ENCODE measurements around the gene RGS12. TPM values are rescaled to one million over a fixed set of nuclear protein-coding genes. Genes with fewer than 3 reads are reported as not detected.

Gene RGS12
- total RNA-seq, 1 donor from 2014 or later, result 3.1 TPM

DNA sequence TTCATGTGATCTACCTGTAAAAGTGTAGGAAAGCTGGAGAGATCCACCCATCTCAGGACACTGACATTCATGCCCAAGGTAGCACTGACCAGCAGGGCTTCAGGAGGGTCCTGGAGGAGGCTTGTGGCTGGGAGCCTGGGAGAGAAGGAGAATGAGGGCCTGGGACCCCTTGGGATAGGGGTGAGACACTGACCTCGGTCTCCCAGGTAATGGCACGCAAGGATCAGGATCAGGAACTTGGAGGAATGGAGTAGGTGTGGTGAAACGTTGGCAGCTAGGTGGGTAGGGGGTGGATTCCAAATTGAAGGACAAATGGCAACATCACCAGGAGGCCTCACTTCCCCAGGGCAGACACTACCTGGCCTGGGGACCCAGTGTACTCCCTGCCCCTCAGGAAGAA lies 12.4 kb upstream of the RGS12 start:
- no peaks in the 10 kb centered on the region for H3K9me3 Mint-ChIP-seq
- no peak overlapping the region for H3K27ac Mint-ChIP-seq
- peaks cover 13% of the 10 kb centered on the region for H3K27me3 Mint-ChIP-seq (ENCODE audit: insufficient read depth)
- no peak for DNase-seq (ENCODE audit: low spot score)
- no peaks in the 10 kb centered on the region for H3K4me1 Mint-ChIP-seq (ENCODE audit: low read depth)
- intact Hi-C loops (cut with micrococcal nuclease), result no loop called here
- no peaks in the 10 kb centered on the region for H3K36me3 Mint-ChIP-seq (ENCODE audit: low read depth)
- H3K4me3 Mint-ChIP-seq, result no peak overlapping the region

DNA sequence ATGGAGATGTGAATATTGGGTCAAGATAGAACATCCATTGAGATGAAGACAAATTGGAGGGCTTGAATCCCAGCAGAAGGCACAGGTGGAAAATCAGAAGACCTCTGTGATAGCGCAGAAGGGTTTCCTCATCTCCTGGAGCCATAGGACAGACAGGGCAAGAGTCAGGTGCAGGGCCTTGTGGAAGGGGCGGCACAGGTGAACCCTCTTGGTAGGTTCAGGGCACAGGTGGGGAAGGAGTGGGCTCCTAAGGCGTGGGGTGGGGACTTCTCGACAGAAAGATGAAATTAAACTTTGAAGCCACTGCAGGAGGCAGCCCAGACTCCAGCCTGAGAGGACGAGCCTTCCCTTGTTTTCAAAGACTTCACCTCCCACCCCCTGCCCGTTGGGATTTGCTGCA lies 9.3 kb upstream of the RGS12 start:
- Mint-ChIP-seq H3K9me3 (no peaks in the 10 kb centered on the region), H3K27me3 (ENCODE audit: insufficient read depth) (peaks cover 13% of the 10 kb centered on the region), H3K36me3 (ENCODE audit: low read depth) (no peaks in the 10 kb centered on the region), H3K4me1 (ENCODE audit: low read depth) (no peaks in the 10 kb centered on the region), H3K4me3 (no peak overlapping the region), H3K27ac (no peak overlapping the region)
- intact Hi-C loops (cut with micrococcal nuclease), result no loop called here
- no peak for DNase-seq (ENCODE audit: low spot score)

DNA sequence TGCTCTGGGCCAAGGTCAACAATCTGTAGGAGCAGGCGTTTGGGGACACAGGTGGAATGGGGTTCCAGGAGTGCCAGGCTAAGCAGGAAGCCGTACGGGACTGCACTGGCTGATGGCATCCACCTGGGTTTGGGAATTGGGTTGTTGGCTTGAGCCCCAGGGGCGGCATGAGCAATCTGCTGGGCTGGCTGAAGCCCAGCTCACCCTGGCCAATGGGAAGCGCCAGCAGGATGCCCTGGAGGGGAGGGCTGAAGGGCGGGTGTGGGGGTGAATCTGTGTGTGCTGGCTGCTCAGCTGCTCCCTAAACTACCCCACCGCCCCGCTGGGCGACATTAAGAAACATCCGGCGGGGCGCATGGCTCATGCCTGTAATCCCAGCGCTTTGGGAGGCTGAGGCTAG lies 8.9 kb upstream of the RGS12 start:
- Mint-ChIP-seq H3K36me3 (ENCODE audit: low read depth) (no peaks in the 10 kb centered on the region), H3K9me3 (no peaks in the 10 kb centered on the region), H3K27ac (no peak overlapping the region), H3K4me1 (ENCODE audit: low read depth) (no peaks in the 10 kb centered on the region), H3K4me3 (no peak overlapping the region), H3K27me3 (ENCODE audit: insufficient read depth) (peaks cover 13% of the 10 kb centered on the region)
- no peak for DNase-seq (ENCODE audit: low spot score)
- intact Hi-C loops (cut with micrococcal nuclease), result no loop called here

DNA sequence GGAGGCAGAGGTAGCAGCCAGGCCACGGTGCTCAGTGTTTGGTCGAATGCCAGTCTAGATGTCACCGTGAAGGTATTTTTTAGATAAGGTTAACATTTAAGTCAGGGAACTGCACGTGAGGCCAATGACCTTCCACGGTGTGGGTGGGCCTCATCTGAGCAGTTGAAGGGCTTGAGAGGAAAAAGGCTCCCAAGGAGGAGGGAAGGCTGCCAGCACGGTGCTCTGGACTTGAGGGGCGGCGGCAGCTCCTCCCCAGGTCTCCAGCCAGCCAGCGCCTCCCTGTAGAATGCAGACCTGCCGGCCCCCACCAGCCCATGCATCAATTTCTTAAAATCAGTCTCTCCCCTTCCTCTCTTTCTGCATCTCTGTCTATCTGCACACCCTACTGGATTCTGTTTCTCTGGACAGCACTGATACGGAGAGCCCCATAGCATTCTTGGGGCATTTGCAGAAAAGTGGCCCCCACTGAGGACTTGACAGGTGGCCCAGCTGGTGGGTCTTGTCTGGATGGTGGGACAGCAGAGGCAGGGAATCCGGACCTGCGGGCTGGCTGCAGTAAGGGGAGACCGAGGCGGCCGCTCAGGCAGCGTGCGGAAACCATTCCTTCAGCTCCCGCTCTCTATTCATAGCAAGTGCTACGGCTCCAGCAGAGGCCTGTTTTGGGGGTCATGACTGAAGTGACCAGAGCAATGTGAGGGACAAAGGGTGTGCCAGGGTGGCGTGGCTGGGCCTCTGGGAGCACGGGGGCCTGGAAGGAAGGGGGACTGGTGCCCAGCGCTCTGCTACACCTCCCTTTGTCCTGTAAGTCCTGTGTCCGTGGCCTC lies 7.9 kb upstream of the RGS12 start:
- DNase-seq (ENCODE audit: low spot score), result no peak
- H3K27ac Mint-ChIP-seq, result no peak overlapping the region
- H3K27me3 Mint-ChIP-seq (ENCODE audit: insufficient read depth), result peaks cover 18% of the 10 kb centered on the region
- intact Hi-C loops (cut with micrococcal nuclease), result no loop called here
- H3K9me3 Mint-ChIP-seq, result no peaks in the 10 kb centered on the region
- no peaks in the 10 kb centered on the region for H3K36me3 Mint-ChIP-seq (ENCODE audit: low read depth)
- H3K4me3 Mint-ChIP-seq, result no peak overlapping the region
- H3K4me1 Mint-ChIP-seq (ENCODE audit: low read depth), result no peaks in the 10 kb centered on the region

DNA sequence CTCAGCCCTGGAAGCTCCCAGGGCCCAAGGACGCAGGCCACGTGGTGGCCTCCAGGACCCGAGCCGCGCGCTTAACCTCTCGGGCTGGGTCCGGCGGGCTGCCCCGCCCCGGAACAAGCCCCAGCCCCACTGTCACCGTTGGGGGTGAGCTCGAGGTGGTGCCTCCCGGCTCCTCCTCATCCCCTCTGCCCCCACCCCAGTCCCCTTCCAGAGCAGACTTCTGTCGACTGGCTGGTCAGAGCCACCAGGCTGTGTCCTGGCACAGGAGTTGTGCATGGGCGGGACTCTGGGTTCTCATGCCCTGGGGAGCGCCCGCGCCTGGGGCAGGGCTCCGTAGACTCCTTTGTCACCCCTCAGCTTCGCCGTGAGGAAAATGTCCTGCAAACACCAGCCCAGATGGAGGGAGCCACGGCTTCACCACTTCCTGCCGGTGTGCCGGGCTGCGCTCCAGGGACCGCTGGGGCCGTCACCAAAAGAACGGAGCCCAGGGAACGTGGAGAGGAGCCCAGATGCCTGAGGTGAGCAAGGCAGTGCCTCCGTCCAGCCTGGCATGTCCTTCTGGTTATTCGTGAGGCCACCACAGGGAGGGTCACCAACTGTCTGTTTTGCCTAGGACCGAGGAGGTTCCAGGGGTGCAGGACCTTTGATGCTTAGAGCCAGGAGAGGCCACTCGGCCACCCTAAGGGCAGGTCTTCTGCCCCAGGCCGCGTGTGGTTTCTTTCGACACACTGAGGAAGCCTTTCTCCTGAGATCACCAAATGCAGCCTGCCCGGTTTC lies 7.1 kb upstream of the RGS12 start:
- DNase-seq (ENCODE audit: low spot score), result no peak
- H3K27ac Mint-ChIP-seq, result no peak overlapping the region
- intact Hi-C loops (cut with micrococcal nuclease), result no loop called here
- H3K4me1 Mint-ChIP-seq (ENCODE audit: low read depth), result no peaks in the 10 kb centered on the region
- H3K27me3 Mint-ChIP-seq (ENCODE audit: insufficient read depth), result peaks cover 26% of the 10 kb centered on the region
- H3K9me3 Mint-ChIP-seq, result no peaks in the 10 kb centered on the region
- H3K36me3 Mint-ChIP-seq (ENCODE audit: low read depth), result no peaks in the 10 kb centered on the region
- H3K4me3 Mint-ChIP-seq, result no peak overlapping the region

DNA sequence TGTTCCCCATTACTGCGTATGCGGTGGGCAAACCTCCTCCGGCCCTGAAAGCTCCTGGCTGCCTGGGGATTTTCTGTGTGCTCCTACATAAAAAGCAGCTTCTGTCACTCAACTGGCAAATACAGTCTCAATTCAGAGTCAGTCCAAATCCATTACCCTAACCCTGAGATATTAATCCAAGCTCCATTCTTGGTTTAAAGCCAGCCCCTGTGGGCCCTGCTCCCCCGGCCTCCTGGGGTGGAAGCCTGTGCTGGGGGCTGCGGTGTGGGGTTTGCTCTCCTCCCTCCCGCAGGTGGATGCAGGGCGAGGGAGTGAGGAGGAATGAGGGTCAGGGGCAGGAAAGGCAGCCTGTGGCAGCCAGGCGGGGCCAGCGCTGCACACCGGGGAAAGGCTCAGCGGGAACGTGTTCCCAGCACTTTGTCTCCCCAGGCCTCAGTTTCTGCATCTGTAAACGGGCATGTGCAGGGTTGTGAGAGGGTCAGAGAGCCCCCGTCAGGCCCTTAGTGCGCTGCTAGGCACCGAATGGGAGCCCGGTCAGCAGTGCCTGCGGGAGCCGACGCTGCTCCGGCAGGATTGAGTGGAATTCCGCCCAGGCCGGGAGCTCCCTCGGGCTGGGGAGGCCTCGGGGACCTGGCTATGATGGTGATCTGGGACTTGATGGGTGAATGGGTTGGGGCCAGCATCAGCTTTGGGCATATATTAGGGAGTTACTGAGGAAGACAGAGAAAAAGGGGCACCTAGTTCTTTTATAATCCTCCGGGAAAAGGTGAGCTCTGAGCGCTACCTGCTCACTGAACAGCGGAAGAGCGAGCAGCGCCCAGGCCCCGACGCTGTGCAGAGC lies 6.3 kb upstream of the RGS12 start:
- Mint-ChIP-seq H3K9me3 (no peaks in the 10 kb centered on the region), H3K4me1 (ENCODE audit: low read depth) (peaks cover 2% of the 10 kb centered on the region), H3K4me3 (no peak overlapping the region), H3K27ac (no peak overlapping the region), H3K27me3 (ENCODE audit: insufficient read depth) (peaks cover 30% of the 10 kb centered on the region), H3K36me3 (ENCODE audit: low read depth) (no peaks in the 10 kb centered on the region)
- intact Hi-C loops (cut with micrococcal nuclease), result no loop called here
- DNase-seq (ENCODE audit: low spot score), result no peak

DNA sequence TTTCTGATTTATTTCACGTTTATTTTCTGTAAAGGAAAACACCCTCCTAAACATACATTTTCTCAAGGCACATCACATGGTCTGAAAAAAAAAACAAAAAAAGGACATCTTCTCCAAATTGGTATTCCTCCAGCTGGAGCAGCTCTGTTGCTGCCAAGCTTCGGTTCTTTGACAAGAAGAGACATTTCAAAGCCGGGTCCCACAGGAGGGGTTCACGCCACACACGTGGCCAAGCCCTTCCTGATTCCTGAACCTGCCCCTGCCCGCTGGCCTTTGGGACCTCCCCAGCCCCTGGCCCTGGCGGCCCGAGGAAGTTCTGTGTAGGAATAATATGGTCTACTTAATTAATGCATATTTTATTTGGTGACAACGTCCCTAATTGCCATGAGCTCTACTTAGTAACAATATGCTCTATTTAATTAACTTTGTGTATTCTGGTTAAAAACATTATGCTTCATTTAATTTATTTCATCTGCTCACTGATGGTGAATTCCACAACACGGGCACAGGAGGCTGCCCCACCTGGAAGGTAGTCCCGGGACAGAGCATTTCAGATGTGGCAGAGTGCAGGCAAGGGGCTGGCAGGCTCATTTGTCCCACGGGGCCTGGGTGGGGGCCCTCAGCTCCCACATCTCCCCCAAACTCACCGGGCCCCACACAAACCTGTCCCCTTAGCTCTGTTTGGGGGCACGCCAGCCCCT lies 5.4 kb upstream of the RGS12 start:
- Mint-ChIP-seq H3K4me3 (no peak overlapping the region), H3K27ac (no peak overlapping the region), H3K9me3 (no peaks in the 10 kb centered on the region), H3K4me1 (ENCODE audit: low read depth) (peaks cover 6% of the 10 kb centered on the region), H3K27me3 (ENCODE audit: insufficient read depth) (peaks cover 29% of the 10 kb centered on the region), H3K36me3 (ENCODE audit: low read depth) (no peaks in the 10 kb centered on the region)
- DNase-seq (ENCODE audit: low spot score), result no peak
- intact Hi-C loops (cut with micrococcal nuclease), result no loop called here

DNA sequence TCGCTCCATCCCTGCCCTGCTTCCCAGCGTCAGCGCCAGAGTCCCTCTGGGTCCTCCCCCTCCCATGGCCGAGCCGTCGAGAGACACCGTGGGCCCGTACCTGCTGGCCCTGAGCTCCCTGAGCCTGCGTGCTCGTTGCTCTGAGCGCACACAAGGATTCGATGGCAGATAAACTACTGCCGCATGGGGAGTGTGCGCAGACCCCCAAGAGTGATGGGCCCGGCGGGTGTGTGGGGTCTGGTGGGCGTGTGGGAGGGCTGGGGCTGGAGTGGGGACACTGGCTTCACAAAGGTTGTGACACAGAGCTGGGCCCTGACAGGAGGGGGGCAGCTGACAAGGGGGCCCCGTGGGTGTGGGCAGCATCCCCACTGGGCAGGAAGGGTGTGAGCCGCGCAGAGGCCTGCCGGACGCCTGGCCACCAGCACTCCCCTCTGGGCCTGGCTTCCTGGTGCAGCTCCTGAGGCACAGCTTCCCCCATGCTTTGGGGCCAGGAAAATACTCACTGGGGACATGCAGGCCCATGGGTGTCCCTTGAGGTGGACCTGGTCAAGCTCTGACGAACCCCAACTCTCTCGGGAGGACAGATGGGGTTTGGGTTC lies 4.8 kb upstream of the RGS12 start:
- no peak overlapping the region for H3K4me3 Mint-ChIP-seq
- no peak overlapping the region for H3K27ac Mint-ChIP-seq
- H3K36me3 Mint-ChIP-seq (ENCODE audit: low read depth), result no peaks in the 10 kb centered on the region
- peaks cover 30% of the 10 kb centered on the region for H3K27me3 Mint-ChIP-seq (ENCODE audit: insufficient read depth)
- intact Hi-C loops (cut with micrococcal nuclease), result no loop called here
- DNase-seq (ENCODE audit: low spot score), result no peak
- H3K4me1 Mint-ChIP-seq (ENCODE audit: low read depth), result peaks cover 6% of the 10 kb centered on the region
- no peaks in the 10 kb centered on the region for H3K9me3 Mint-ChIP-seq

DNA sequence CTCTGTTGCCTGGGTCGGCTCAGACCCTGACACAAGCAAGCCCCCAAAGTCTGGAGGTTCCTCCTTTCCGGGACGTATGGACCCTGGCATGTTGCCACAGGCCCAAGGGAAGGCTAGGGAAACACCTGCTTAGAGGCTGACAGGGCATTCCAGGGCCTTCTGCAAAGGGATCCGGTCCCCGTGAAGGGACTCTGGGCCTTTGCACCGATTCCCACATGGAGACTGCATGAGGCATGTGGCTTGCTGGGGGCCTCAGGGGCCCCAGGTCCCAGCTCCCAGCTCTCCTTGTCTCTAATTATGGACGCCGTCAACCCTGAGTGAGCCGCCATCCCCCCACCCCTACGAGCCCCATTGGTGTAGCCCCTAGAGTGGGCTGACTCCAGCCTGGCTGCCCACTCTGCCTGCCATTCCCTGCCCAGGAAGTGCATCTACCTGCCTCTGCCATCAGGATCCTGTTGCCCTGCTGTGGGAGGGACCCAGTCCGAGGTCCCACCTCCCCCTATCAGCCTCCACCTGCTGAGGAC lies 4.2 kb upstream of the RGS12 start:
- H3K4me3 Mint-ChIP-seq, result no peak overlapping the region
- no peaks in the 10 kb centered on the region for H3K36me3 Mint-ChIP-seq (ENCODE audit: low read depth)
- intact Hi-C loops (cut with micrococcal nuclease), result no loop called here
- H3K9me3 Mint-ChIP-seq, result no peaks in the 10 kb centered on the region
- peaks cover 6% of the 10 kb centered on the region for H3K4me1 Mint-ChIP-seq (ENCODE audit: low read depth)
- no peak overlapping the region for H3K27ac Mint-ChIP-seq
- peaks cover 31% of the 10 kb centered on the region for H3K27me3 Mint-ChIP-seq (ENCODE audit: insufficient read depth)
- no peak for DNase-seq (ENCODE audit: low spot score)

DNA sequence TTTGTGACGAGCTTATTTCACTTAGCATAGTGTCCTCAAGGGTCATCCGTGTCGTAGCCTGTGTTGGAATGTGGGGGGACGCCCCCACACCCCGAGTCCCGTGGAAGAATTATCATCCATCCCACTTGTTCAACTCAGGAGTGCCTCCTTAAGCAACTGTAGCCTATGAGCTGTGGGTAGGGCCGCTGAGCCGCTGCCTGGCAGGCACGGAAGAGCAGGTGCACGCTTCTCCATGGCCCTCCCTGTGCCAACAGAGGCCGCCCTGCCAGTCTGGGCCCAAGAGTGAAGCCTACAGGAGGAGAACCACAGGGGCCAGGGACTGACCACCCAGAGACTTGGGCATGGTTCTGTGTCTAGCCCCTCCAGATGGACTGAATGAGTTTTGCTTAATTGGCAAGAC lies 2.3 kb upstream of the RGS12 start:
- Mint-ChIP-seq H3K27me3 (ENCODE audit: insufficient read depth) (peaks cover 41% of the 10 kb centered on the region), H3K4me1 (ENCODE audit: low read depth) (peaks cover 6% of the 10 kb centered on the region)

DNA sequence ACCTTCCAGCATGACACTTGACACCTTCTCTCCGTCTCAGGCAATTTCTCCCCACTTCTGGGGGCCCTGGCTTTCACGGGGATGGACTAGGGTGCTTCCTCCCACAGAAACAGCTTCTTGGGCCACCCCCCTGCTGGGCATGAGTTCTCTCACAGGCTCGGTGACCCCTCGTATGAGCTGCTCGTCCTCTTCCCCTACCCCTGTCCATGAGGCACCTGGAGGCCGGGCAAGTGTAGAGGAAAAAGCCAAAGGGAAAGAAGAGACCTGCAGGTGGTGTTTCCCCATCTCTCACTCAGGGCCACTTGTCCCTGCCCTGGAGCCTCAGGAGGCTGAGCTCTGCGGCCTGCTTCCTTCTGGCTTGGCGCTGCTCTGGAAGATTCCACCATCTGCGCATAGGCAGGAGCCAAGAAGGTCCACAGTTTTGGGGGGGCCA lies 1.9 kb upstream of the RGS12 start:
- Mint-ChIP-seq H3K4me1 (ENCODE audit: low read depth) (peaks cover 6% of the 10 kb centered on the region), H3K9me3 (no peaks in the 10 kb centered on the region), H3K36me3 (ENCODE audit: low read depth) (no peaks in the 10 kb centered on the region), H3K27me3 (ENCODE audit: insufficient read depth) (peaks cover 41% of the 10 kb centered on the region), H3K27ac (no peak overlapping the region), H3K4me3 (peak overlapping the region; percentile 42)
- no peak for DNase-seq (ENCODE audit: low spot score)
- intact Hi-C loops (cut with micrococcal nuclease), result loop anchor here (5.0 kb wide), 2 partner anchors 1049 to 1709 kb away; partner anchors contain the start of genes HAUS3 and POLN

More for the DNA sequence above, 2.3 kb upstream of the RGS12 start:
- H3K36me3 Mint-ChIP-seq (ENCODE audit: low read depth), result no peaks in the 10 kb centered on the region
- no peak overlapping the region for H3K27ac Mint-ChIP-seq
- H3K9me3 Mint-ChIP-seq, result no peaks in the 10 kb centered on the region
- H3K4me3 Mint-ChIP-seq, result peak overlapping the region; percentile 42
- no peak for DNase-seq (ENCODE audit: low spot score)
- intact Hi-C loops (cut with micrococcal nuclease), result loop anchor here (5.0 kb wide), 2 partner anchors 1048 to 1708 kb away; partner anchors contain the start of genes HAUS3 and POLN

Data from activated T-helper 1 cell treated with anti-CD3 and anti-CD28 coated beads, Interleukin-12 subunit alpha, Interleukin-12 subunit beta, Interleukin-2, Interleukin-4 antibody, amounts not matched to agents 30 ng/mL and 10 ng/mL and 1 ng/mL, durations not matched to agents 14 hours and 24 hours and 36 hours (primary cell).